Measurements from ENCODE around the gene ORM2.

DNA sequence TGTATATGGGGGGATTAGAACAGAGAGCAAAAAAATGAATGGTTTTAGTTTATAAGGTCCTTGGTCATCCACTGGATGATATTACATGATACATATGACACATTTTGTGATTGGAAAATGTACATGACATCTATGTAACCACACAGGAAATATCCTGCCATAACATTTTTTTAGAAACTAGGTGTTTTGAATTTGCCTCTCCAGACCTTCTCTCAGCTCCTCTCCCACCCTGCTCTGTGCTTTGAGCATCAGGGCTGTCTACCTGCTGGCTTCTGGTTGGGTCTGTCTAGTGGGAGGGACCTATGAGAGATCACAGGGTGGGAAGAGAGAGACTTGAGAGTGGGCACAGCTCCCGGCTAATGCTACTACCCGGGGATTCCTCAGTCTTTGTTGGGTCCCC lies 33.8 kb downstream of the ORM2 start:
- TF ChIP-seq CTCF (IDR thresholded peaks at IDR 0.05): no peak
- TF ChIP-seq POLR2A (IDR thresholded peaks at IDR 0.05): no peak

All from Peyer's patch (tissue), 4 donors.